Mammary epithelial cell (primary cell): ENCODE results near the gene TENM3.

Source experiments
- EZH2 ChIP-seq: IDR thresholded peaks from 2 replicates; pipeline ENCODE4 v1.6.1; 2012; ENCODE audit warnings: low read length, inconsistent platforms, borderline replicate concordance
- TF ChIP-seq, protein P1 (sequence below), 2 donors: IDR thresholded peaks in 1 of 2; conservative IDR thresholded peaks in 1 of 2; 2 replicates each; pipeline ENCODE4 v1.5.1; 2011 to 2012; ENCODE audit warnings: inconsistent platforms in 2 of 2, low read length in 2 of 2, mild to moderate bottlenecking in 2 of 2, control low read depth in 1 of 2, low read depth in 1 of 2; ENCODE audit not compliant: insufficient read depth in 1 of 2; ENCODE audit errors: extremely low read depth in 1 of 2

DNA sequence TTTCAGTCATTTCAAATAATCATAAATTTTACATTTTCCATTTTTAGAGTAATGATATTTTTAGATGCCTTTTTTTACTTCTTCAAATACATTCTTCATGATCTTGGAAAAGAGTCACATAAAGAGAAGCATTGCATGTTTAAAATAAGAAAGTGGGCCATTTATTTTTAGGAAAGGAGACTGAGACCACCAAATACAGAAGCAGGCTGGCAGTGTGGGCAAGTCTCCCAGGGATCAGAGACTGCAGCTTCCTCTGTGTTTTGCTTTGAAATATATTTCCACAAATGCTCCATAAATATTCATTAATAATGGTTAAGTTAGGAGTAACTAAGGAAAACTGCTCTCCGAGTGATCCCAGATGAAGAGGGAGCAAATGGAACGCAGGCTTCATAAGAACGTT lies 397.3 kb downstream of the TENM3 start:
- TF ChIP-seq, protein P1, sequence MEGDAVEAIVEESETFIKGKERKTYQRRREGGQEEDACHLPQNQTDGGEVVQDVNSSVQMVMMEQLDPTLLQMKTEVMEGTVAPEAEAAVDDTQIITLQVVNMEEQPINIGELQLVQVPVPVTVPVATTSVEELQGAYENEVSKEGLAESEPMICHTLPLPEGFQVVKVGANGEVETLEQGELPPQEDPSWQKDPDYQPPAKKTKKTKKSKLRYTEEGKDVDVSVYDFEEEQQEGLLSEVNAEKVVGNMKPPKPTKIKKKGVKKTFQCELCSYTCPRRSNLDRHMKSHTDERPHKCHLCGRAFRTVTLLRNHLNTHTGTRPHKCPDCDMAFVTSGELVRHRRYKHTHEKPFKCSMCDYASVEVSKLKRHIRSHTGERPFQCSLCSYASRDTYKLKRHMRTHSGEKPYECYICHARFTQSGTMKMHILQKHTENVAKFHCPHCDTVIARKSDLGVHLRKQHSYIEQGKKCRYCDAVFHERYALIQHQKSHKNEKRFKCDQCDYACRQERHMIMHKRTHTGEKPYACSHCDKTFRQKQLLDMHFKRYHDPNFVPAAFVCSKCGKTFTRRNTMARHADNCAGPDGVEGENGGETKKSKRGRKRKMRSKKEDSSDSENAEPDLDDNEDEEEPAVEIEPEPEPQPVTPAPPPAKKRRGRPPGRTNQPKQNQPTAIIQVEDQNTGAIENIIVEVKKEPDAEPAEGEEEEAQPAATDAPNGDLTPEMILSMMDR (conservative IDR thresholded peaks at IDR 0.05 in 1 of 2, IDR thresholded peaks at IDR 0.05 in 1 of 2; ENCODE audit: extremely low read depth in 1 of 2, insufficient read depth in 1 of 2, low read depth in 1 of 2, low read length in 2 of 2), result no peak
- no peak for TF ChIP-seq EZH2
